Neuron (in vitro differentiated cells): ENCODE results near the gene AK8.

Experiments used
- H2AFZ ChIP-seq: one replicate; pipeline ENCODE4 v1.6.1; 2013; ENCODE audit warnings: low read depth, mild to moderate bottlenecking, inconsistent platforms, low read length, moderate library complexity
- H3K27me3 ChIP-seq: one replicate; pipeline ENCODE4 v1.6.1; 2013; ENCODE audit warnings: low read length; ENCODE audit not compliant: insufficient read depth
- H3K36me3 ChIP-seq: one replicate; pipeline ENCODE4 v1.6.1; 2013; ENCODE audit warnings: low read length; ENCODE audit not compliant: insufficient read depth
- H3K4me1 ChIP-seq: one replicate; pipeline ENCODE4 v1.6.1; 2013; ENCODE audit warnings: low read length; ENCODE audit not compliant: insufficient read depth
- H3K4me3 ChIP-seq: 2 replicates; pipeline ENCODE4 v1.5.1; 2013; ENCODE audit warnings: mild to moderate bottlenecking, low read length, moderate library complexity
- H3K9me3 ChIP-seq: one replicate; pipeline ENCODE4 v1.6.1; 2013; ENCODE audit warnings: low read length

The AK8 gene

GRCh38 chr9:132824151-132824550 is 53.9 kb downstream of the AK8 start:
- H3K4me1 ChIP-seq, result peaks cover 3% of the 10 kb centered on the region
- no peaks in the 10 kb centered on the region for H3K27me3 ChIP-seq
- no peak overlapping the region for H2AFZ ChIP-seq
- H3K4me3 ChIP-seq, result no peak overlapping the region
- no peaks in the 10 kb centered on the region for H3K9me3 ChIP-seq
- no peaks in the 10 kb centered on the region for H3K36me3 ChIP-seq

DNA sequence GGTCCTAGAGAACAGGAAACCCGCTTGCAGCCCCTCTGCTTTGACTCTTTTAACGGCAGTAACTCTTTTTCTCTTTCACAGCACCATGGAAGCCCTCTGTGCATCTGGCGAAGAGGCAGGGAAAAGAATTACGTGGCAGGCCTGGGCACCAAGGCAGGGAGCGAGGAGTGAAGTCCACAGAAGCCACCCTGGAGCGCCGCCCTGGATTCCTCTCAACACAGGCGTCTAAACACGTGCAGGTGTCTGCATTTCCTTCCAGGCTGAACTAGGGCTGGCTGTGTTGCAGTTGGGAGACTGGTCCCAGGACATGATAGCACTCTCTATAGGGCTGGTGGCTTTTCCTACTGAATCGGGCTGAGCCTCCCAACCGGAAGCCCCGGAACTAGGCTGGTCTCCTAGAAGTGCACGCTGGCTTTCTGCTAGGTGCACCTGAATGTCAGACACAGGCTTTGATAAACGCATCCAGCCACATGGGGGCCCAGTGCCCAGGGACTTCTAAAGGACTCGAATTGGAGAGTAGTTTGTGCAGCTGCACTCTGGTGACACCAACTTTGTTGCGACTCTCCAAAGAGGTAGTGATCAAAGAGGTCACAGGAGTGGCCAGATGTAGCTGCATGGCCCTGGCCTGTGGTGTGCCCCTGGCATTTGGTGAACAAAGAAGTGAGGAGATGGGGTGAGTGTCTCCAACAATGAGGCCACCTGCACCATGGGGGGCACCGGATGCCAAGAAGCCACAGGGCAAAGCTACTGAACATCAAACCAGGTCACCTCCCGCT is 54.5 kb downstream of the AK8 start:
- Histone ChIP-seq H3K9me3 (no peaks in the 10 kb centered on the region), H3K4me3 (no peak overlapping the region), H2AFZ (no peak overlapping the region), H3K27me3 (no peaks in the 10 kb centered on the region), H3K4me1 (peaks cover 3% of the 10 kb centered on the region), H3K36me3 (no peaks in the 10 kb centered on the region)

- Histone ChIP-seq H2AFZ (no peak overlapping the region), H3K4me1 (peaks cover 3% of the 10 kb centered on the region), H3K9me3 (no peaks in the 10 kb centered on the region), H3K27me3 (no peaks in the 10 kb centered on the region), H3K4me3 (no peak overlapping the region), H3K36me3 (no peaks in the 10 kb centered on the region)
Observed at GRCh38 chr9:132820169-132820944, 57.7 kb downstream of the AK8 start.

- no peaks in the 10 kb centered on the region for H3K36me3 ChIP-seq
- no peak overlapping the region for H3K4me3 ChIP-seq
Observed at GRCh38 chr9:132818588-132818987, 59.5 kb downstream of the AK8 start.

GRCh38 chr9:132814937-132815336 is 63.1 kb downstream of the AK8 start:
- H3K36me3 ChIP-seq, result no peaks in the 10 kb centered on the region
- no peaks in the 10 kb centered on the region for H3K27me3 ChIP-seq
- H3K4me1 ChIP-seq, result peaks cover 6% of the 10 kb centered on the region
- H2AFZ ChIP-seq, result no peak overlapping the region
- H3K4me3 ChIP-seq, result no peak overlapping the region
- no peaks in the 10 kb centered on the region for H3K9me3 ChIP-seq

More at GRCh38 chr9:132818588-132818987, 59.5 kb downstream of the AK8 start:
- Histone ChIP-seq H3K27me3 (no peaks in the 10 kb centered on the region), H3K4me1 (peaks cover 8% of the 10 kb centered on the region), H2AFZ (no peak overlapping the region), H3K9me3 (no peaks in the 10 kb centered on the region)

DNA sequence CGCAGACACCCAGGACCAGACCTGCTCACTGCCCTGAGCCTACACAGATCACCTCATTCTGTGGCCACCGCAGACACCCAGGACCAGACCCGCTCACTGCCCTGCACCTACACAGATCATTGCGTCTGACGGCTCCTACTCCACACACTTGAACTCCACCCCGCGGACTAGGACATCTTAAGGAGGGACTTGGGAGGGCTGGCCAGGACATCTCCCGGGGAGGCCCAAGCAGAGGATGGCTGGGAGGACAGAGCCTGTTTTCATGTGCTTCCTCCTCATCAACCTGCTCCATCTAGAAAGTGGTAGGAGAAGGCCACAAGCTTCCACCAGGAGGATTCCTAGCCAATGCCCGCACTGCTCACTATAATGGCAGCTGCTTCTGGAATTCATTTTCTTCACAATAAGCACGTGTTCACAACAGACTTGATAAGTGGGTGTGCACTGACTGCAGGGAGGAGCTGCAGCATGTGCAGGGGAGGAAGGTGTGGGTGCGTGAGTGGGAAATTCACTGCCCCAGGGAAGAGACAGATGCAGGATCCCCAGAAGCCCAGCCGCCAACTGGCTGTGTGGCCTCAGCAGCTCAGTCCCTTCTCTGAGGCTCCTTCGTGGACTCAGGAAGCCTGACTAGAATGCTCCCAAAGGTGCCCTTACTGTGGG is 64.8 kb downstream of the AK8 start:
- no peaks in the 10 kb centered on the region for H3K36me3 ChIP-seq
- no peak overlapping the region for H3K4me3 ChIP-seq
- no peak overlapping the region for H2AFZ ChIP-seq
- no peaks in the 10 kb centered on the region for H3K27me3 ChIP-seq
- peaks cover 14% of the 10 kb centered on the region for H3K4me1 ChIP-seq
- no peaks in the 10 kb centered on the region for H3K9me3 ChIP-seq

- peaks cover 20% of the 10 kb centered on the region for H3K4me1 ChIP-seq
- H3K4me3 ChIP-seq, result no peak overlapping the region
- H2AFZ ChIP-seq, result no peak overlapping the region
- H3K27me3 ChIP-seq, result no peaks in the 10 kb centered on the region
- H3K9me3 ChIP-seq, result no peaks in the 10 kb centered on the region
- H3K36me3 ChIP-seq, result no peaks in the 10 kb centered on the region
Observed at GRCh38 chr9:132811985-132812384, 66.1 kb downstream of the AK8 start.

DNA sequence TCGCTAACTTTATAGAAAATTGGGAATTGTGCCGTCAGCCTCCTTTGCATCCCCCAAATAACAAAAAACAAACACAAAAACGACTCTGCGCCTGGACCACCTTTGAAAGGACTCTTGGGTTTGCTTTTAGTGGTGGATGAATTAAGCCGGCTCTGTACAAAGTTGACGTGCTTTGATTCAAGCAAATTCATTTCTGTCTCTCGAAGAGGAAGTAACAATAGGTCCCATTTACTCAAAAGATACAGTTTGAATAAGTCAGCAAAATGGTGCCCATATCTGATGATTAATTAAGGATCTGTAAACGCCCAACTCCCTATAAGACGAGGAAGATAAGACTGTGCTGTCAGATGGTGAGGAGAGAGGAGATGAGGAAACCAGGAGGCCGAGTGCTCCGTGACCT is 67.8 kb downstream of the AK8 start:
- Histone ChIP-seq H3K4me1 (peaks cover 37% of the 10 kb centered on the region), H3K4me3 (no peak overlapping the region), H2AFZ (no peak overlapping the region), H3K9me3 (no peaks in the 10 kb centered on the region), H3K27me3 (no peaks in the 10 kb centered on the region), H3K36me3 (no peaks in the 10 kb centered on the region)

- Histone ChIP-seq H3K27me3 (no peaks in the 10 kb centered on the region), H2AFZ (no peak overlapping the region), H3K9me3 (no peaks in the 10 kb centered on the region), H3K4me3 (no peak overlapping the region), H3K36me3 (no peaks in the 10 kb centered on the region), H3K4me1 (peaks cover 39% of the 10 kb centered on the region)
Observed at GRCh38 chr9:132809677-132810271, 68.3 kb downstream of the AK8 start.

DNA sequence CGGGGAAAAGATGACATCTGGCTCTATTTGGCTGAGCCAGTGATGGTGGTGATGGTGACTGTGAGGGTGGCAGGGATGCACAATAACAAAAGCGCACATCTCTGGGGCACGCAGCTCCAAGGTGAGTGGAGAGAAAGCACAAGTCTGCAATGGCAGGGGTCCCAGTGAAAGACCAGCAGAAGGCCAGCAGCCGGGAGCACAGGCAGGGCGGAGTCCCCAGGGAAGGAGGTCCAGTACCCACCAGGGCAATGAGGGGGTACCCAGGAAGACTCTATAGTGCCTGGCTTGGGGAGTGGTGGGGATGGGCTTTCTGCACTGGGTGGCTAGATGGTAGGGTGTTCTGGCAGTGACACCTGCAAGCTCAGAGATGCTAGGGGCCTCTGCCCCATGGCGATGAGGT is 69.4 kb downstream of the AK8 start:
- Histone ChIP-seq H2AFZ (no peak overlapping the region), H3K9me3 (no peaks in the 10 kb centered on the region), H3K4me3 (no peak overlapping the region), H3K4me1 (peaks cover 45% of the 10 kb centered on the region), H3K36me3 (no peaks in the 10 kb centered on the region), H3K27me3 (no peaks in the 10 kb centered on the region)

- H2AFZ ChIP-seq, result no peak overlapping the region
- no peaks in the 10 kb centered on the region for H3K9me3 ChIP-seq
- no peak overlapping the region for H3K4me3 ChIP-seq
- peaks cover 45% of the 10 kb centered on the region for H3K4me1 ChIP-seq
- H3K27me3 ChIP-seq, result no peaks in the 10 kb centered on the region
- no peaks in the 10 kb centered on the region for H3K36me3 ChIP-seq
Observed at GRCh38 chr9:132806723-132807421, 71.2 kb downstream of the AK8 start.

DNA sequence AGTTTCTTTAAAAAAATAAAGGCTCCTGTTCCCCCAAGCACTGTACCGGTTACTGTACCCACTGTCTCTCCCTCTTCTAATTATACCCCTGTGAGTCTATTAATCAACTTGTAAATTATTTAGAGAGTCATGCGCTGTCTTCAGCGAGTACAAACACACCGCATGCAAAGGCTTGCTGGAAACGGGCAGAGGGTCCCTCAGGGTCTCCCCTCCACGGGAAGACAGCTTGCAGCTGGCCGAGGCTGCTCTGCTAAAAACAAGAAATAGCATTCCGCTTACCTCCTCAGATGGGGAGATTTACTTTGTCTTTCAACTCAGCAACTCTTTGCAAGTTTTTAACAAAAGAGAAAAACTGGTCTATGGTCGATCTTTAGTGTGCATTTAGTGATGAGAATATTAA is 71.8 kb downstream of the AK8 start:
- peaks cover 45% of the 10 kb centered on the region for H3K4me1 ChIP-seq
- H3K4me3 ChIP-seq, result no peak overlapping the region
- no peak overlapping the region for H2AFZ ChIP-seq
- H3K9me3 ChIP-seq, result no peaks in the 10 kb centered on the region
- no peaks in the 10 kb centered on the region for H3K36me3 ChIP-seq
- H3K27me3 ChIP-seq, result no peaks in the 10 kb centered on the region
